Large intestine (tissue), 12 donors: ENCODE results near the gene ALOX15. TPM values are rescaled to one million over a fixed set of nuclear protein-coding genes. Genes with fewer than 3 reads are reported as not detected.
"Not testable (repeated sequence)": the region's sequence is repeated elsewhere in the genome, so short reads cannot be mapped to it uniquely, and the experiment has no call there.

Source experiments
- DNase-seq, 2 donors: peaks; one replicate each; pipeline versions ENCODE4 v3.0.0 to v3.0.0-alpha.2; 2013
- H3K27ac ChIP-seq: one replicate; pipeline ENCODE4 v1.5.1; 2013; ENCODE audit warnings: low read length
- H3K27me3 ChIP-seq: 2 replicates; pipeline ENCODE4 v1.6.1; 2013; ENCODE audit warnings: low read length; ENCODE audit not compliant: control insufficient read depth, insufficient read depth
- H3K36me3 ChIP-seq: 2 replicates; pipeline ENCODE4 v1.6.1; 2013; ENCODE audit warnings: low read length; ENCODE audit not compliant: control insufficient read depth, insufficient read depth
- H3K4me1 ChIP-seq: one replicate; pipeline ENCODE4 v1.6.1; 2013; ENCODE audit warnings: low read length; ENCODE audit not compliant: control insufficient read depth, insufficient read depth
- H3K4me3 ChIP-seq: one replicate; pipeline ENCODE4 v1.5.1; 2013; ENCODE audit warnings: low read length
- H3K9me3 ChIP-seq: one replicate; pipeline ENCODE4 v1.6.1; 2013; ENCODE audit warnings: mild to moderate bottlenecking, low read depth, low read length, moderate library complexity; ENCODE audit not compliant: control insufficient read depth
- WGBS: methylation state at CpG from one replicate; pipeline ENCODE4 v1.1.5; 2013; ENCODE audit warnings: low lambda C conversion rate; ENCODE audit not compliant: insufficient coverage; 5-methylcytosine and 5-hydroxymethylcytosine counted together
- long read RNA-seq, 11 donors: transcript quantifications; one replicate each; lab custom pipeline, GENCODE V29; 2026
- polyA plus RNA-seq: library from polyadenylated mRNA; unstranded; fragments of 120-200 nt; gene quantifications from one replicate; pipeline ENCODE4 v1.2.1, GENCODE V29; 2013

Gene ALOX15, protein sequence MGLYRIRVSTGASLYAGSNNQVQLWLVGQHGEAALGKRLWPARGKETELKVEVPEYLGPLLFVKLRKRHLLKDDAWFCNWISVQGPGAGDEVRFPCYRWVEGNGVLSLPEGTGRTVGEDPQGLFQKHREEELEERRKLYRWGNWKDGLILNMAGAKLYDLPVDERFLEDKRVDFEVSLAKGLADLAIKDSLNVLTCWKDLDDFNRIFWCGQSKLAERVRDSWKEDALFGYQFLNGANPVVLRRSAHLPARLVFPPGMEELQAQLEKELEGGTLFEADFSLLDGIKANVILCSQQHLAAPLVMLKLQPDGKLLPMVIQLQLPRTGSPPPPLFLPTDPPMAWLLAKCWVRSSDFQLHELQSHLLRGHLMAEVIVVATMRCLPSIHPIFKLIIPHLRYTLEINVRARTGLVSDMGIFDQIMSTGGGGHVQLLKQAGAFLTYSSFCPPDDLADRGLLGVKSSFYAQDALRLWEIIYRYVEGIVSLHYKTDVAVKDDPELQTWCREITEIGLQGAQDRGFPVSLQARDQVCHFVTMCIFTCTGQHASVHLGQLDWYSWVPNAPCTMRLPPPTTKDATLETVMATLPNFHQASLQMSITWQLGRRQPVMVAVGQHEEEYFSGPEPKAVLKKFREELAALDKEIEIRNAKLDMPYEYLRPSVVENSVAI
- polyA plus RNA-seq, result 2.2 TPM
- long read RNA-seq, donor 1, result 0 reads
- long read RNA-seq, donor 2, partial matches to known transcripts, result 0 of 3 reads
- long read RNA-seq, donor 2, other reads (novel, unspliced or antisense), result 0 of 3 reads
- long read RNA-seq, donor 3, result 0 reads
- long read RNA-seq, donor 4, result 0 reads
- long read RNA-seq, donor 5, result 0 reads
- long read RNA-seq, donor 6, result 0 reads
- long read RNA-seq, donor 7, partial matches to known transcripts, result 0 of 2 reads
- long read RNA-seq, donor 7, other reads (novel, unspliced or antisense), result 0 of 2 reads
- long read RNA-seq, donor 8, partial matches to known transcripts, result 0 of 1 reads
- long read RNA-seq, donor 8, other reads (novel, unspliced or antisense), result 0 of 1 reads
- long read RNA-seq, donor 9, result 0 reads
- long read RNA-seq, donor 10, result 0 reads
- long read RNA-seq, donor 11, result 0 reads

DNA sequence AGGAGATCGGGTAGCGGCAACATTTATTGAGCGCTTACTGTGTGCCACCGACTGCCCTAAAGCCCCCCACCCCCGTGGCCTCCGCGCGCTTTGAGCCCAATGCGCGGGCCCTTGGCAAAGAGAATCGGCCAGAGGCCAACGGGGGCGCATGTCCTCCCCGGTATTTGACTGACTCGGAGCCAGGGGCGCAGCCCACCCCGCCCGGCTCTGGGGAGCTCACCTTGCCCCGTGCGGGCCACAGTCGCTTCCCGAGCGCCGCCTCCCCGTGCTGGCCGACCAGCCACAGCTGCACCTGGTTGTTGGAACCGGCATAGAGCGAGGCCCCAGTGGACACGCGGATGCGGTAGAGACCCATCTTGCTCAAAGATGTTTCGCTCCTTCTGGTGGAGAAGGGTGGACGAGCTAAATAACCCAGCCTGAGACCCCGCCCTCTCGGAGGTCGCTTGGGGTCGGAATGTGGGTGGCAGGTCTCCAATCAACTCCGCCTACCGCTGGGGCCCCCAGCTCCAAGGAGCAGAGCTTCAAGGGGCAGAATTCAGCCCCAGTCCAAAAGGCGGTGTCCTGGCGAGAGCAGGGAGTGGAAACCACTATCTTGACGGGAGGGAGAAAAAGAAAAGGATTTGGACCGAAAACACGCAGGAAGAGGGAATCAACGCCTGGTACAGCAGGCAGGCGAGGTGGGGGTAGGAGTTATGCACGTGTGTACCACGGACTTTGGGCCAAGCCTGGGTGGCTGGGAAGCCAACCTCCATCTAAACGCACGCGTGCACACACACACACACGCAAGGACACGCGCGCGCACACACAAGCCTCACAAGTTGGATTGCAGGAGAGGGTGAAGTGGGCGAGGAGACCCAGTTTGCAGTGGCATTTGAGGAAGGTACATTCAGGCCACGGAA is at the start of gene ALOX15:
ALOX15 (minus strand) TSS at position 382 of the 899 bp plus-strand sequence; CDS start at position 355, 27 bp downstream.
- peaks cover 48% of the 10 kb centered on the region for H3K27me3 ChIP-seq
- H3K4me3 ChIP-seq, result no peak within 1 kb of the TSS
- no peaks in the 10 kb centered on the region for H3K36me3 ChIP-seq
- no peak within 1 kb of the TSS for H3K27ac ChIP-seq
- peaks cover 4% of the 10 kb centered on the region for H3K9me3 ChIP-seq
- peak in 1 of 2 donors; percentile 26 for DNase-seq
- H3K4me1 ChIP-seq, result peaks cover 19% of the 10 kb centered on the region
- 20% methylated on average over 1 of the region's 58 CpGs for WGBS

DNA sequence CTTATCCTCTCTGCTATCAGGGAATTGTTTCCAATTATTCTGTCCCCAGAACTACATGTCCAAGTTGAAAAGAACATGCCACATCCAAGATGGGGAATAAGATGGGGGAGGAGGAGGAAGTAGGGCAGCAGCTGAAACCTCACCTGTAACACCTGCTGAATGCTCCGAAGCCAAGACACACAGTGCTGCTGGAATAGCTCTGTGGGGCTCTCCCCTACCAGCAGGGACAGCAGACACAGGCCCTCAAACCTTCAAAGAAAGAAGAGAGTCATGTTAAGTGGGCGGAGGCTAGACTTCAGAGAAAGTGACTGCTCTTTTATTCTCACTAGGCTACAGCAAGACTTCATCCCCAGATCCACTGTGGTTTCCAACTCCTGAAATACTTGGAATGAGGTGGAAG is 49.3 kb upstream of the ALOX15 start:
- H3K27me3 ChIP-seq, result no peaks in the 10 kb centered on the region
- H3K4me3 ChIP-seq, result no peak overlapping the region
- no peaks in the 10 kb centered on the region for H3K9me3 ChIP-seq
- H3K36me3 ChIP-seq, result peaks cover 22% of the 10 kb centered on the region
- WGBS, result no CpG with 5 or more reads among the region's 2 CpGs
- no peak for DNase-seq
- H3K4me1 ChIP-seq, result no peaks in the 10 kb centered on the region
- H3K27ac ChIP-seq, result no peak overlapping the region

DNA sequence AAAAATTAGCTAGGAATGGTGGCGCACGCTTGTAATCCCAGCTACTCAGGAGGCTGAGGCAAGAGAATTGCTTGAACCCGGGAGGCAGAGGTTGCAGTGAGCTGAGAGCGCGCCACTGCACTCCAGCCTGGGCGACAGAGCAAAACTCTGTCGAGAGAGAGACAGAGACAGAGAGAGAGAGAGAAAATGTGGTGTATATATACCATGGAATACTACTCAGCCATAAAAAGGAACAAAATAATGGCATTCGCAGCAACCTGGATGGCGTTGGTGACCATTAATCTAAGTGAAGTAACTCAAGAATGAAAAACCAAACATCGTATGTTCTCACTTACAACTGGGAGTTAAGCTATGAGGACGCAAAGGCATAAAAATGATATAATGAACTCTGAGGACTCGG is 48.4 kb upstream of the ALOX15 start:
- H3K4me3 ChIP-seq, H3K27me3 ChIP-seq, H3K9me3 ChIP-seq, DNase-seq, H3K27ac ChIP-seq, H3K4me1 ChIP-seq: not testable (repeated sequence)
- whole genome bisulfite sequencing, result 100% methylated on average over 2 of the region's 12 CpGs
- peaks cover 28% of the 10 kb centered on the region for H3K36me3 ChIP-seq

DNA sequence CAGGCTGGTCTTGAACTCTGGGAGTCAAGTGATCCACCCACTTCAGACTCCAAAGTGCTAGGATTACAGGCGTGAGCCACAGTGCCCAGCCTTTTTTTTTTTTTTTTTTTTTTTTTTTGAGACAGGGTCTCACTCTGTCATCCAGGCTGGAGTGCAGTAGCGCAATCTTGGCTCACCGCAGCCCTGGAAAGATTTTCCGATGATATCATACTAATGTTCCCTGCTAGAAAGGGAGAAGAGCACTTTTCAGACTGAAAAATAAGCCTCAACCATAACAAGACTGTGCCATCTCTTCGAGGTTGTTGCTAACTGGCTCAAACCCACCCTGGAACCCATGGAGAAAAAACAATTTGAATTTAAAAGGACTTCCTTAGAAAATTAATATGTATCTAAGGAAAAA is 42.3 kb upstream of the ALOX15 start:
- 100% methylated on average over 1 of the region's 5 CpGs for WGBS
- DNase-seq, H3K27me3 ChIP-seq, H3K27ac ChIP-seq, H3K9me3 ChIP-seq, H3K4me3 ChIP-seq: not testable (repeated sequence)
- peaks cover 37% of the 10 kb centered on the region for H3K36me3 ChIP-seq
- H3K4me1 ChIP-seq, result peaks cover 14% of the 10 kb centered on the region

DNA sequence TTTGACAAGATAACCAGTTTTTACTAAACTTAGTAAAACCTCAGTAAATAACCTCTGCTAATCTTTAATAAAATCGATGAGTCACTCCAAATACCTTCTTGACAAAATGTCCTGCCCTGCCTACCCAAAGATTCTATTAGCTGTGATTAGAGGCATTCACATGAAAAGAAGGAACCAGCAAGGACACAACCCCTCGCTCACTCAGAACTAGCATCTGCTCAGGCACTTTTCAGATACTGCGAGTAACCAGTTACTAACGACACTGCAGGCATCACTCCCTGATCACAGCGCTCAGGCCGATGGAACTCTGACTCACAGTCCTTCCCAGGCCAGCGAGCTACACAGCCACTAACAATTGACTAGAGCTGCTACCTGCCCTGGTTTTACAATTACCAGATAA is 38.2 kb upstream of the ALOX15 start:
- H3K4me3 ChIP-seq, result no peak overlapping the region
- DNase-seq, result peak; percentile 76 to 84
- peaks cover 51% of the 10 kb centered on the region for H3K36me3 ChIP-seq
- WGBS, result no CpG with 5 or more reads among the region's 7 CpGs
- H3K4me1 ChIP-seq, result peaks cover 32% of the 10 kb centered on the region
- no peaks in the 10 kb centered on the region for H3K9me3 ChIP-seq
- H3K27me3 ChIP-seq, result no peaks in the 10 kb centered on the region
- peak overlapping the region; percentile 70 for H3K27ac ChIP-seq

- no CpG with 5 or more reads among the region's 14 CpGs for WGBS
- DNase-seq, result no peak
- Histone ChIP-seq H3K36me3 (peaks cover 62% of the 10 kb centered on the region), H3K27ac (peak overlapping the region; percentile 70), H3K4me1 (peaks cover 42% of the 10 kb centered on the region), H3K27me3 (no peaks in the 10 kb centered on the region), H3K4me3 (no peak overlapping the region), H3K9me3 (peaks cover 3% of the 10 kb centered on the region)
These were observed 37.1 kb upstream of the ALOX15 start for GRCh38 chr17:4678448-4679026.

DNA sequence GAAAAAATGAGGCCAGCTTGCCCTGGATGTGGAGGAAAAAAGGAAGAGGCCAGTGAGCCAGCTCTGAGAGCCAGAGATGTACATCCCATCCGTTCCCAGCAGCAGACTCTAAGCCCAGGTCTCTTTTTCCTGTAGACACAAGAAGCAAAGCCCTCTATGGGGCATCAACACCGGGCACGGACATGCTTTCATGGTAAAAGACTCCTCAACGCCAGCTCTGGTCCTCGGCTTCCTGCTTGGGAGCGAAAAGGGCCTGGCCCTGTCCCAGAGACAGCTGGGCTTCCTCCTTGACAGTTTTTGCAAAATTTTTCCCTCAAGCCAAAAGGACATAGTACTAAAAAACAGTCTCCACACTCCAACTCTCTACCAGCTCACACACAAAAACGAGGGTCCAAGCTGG is 35.3 kb upstream of the ALOX15 start:
- no CpG with 5 or more reads among the region's 7 CpGs for WGBS
- DNase-seq, result no peak
- H3K27ac ChIP-seq, result no peak overlapping the region
- H3K4me1 ChIP-seq, result peaks cover 49% of the 10 kb centered on the region
- H3K27me3 ChIP-seq, result no peaks in the 10 kb centered on the region
- peaks cover 3% of the 10 kb centered on the region for H3K9me3 ChIP-seq
- H3K4me3 ChIP-seq, result no peak overlapping the region
- peaks cover 64% of the 10 kb centered on the region for H3K36me3 ChIP-seq

DNA sequence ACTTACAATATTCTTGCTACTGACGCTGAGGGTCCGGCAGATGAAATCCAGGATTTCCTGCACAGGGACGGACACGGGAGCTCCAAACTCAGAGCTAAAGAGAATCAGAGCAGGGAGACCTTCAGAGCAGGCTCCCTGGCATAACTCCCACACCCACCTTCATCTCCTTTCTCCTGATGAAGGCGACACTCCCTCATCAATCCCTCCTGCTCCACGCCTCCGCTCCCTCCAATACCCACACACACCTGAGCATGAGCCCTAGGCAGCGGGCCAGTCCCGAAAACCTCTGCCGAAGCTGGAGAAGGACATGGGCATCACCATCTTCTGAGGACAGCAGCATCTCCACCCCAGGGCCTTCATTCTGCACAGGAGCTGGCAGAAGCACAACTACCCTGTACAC is 34.3 kb upstream of the ALOX15 start:
- Histone ChIP-seq H3K27me3 (no peaks in the 10 kb centered on the region), H3K4me3 (no peak overlapping the region), H3K9me3 (peaks cover 3% of the 10 kb centered on the region), H3K4me1 (peaks cover 49% of the 10 kb centered on the region), H3K27ac (no peak overlapping the region), H3K36me3 (peaks cover 66% of the 10 kb centered on the region)
- 100% methylated on average over 1 of the region's 10 CpGs for WGBS
- no peak for DNase-seq

- Histone ChIP-seq H3K27me3 (no peaks in the 10 kb centered on the region), H3K4me1 (peaks cover 43% of the 10 kb centered on the region), H3K27ac (peak overlapping the region; percentile 28), H3K36me3 (peaks cover 64% of the 10 kb centered on the region), H3K9me3 (peaks cover 3% of the 10 kb centered on the region), H3K4me3 (no peak overlapping the region)
- WGBS, result no CpG with 5 or more reads among the region's 8 CpGs
- peak; percentile 62 to 68 for DNase-seq
These were observed 33.2 kb upstream of the ALOX15 start for GRCh38 chr17:4674685-4674998.
